Breast epithelium (tissue), 3 donors: ENCODE results near the gene TRIM56.

Experiments used
- CTCF ChIP-seq, 3 donors: fragments of 450-650 bp; IDR thresholded peaks; one replicate each; pipeline ENCODE4 v1.5.1; 2016 to 2017; ENCODE audit warnings: antibody characterized with exemption in 3 of 3, mild to moderate bottlenecking in 3 of 3, moderate library complexity in 3 of 3
- POLR2AphosphoS5 ChIP-seq, 3 donors: sonication (generic); formaldehyde crosslinking; IDR thresholded peaks; one replicate each; pipeline ENCODE4 v1.6.1; 2017; ENCODE audit warnings: antibody characterized with exemption in 3 of 3

- TF ChIP-seq CTCF (IDR thresholded peaks at IDR 0.05) (no peak), POLR2AphosphoS5 (IDR thresholded peaks at IDR 0.05) (no peak)
Measured at GRCh38 chr7:101108961-101109360, 23.7 kb downstream of the TRIM56 start.
